ENCODE measurements around the gene DLGAP1.

DNA sequence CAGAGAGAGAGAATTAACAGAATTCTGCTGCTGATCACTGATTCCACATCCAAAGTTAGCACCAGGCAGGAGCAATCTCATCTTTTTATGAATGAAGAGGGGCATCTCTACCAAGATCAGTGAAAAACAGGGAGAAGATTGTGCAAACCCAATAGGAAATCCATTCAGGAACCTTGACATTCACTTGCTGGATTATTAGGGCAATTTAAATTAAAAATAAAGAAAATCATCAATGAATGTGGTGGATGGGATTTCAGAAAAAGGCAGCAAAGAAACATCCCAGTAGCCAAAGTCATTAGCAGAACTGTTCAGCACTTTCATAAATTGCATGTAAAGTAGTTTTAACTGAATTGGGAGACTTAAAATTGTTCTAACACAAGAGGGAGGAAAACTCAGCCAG, 581.9 kb downstream of the DLGAP1 start:
- TF ChIP-seq ZNF610 (tag by site-specific recombination; IDR thresholded peaks at IDR 0.05; ENCODE audit: borderline replicate concordance) (no peak), SP2 (tag by site-specific recombination; IDR thresholded peaks at IDR 0.05) (no peak), TCF7L2 (IDR thresholded peaks at IDR 0.05; ENCODE audit: borderline replicate concordance, low read depth, low read length) (no peak)
